IPS-NIHi7 (cell line): ENCODE results near the gene SLC2A6.
A peak's percentile ranks its signal among the peaks of the same experiment; 100 is the strongest.

ENCODE experiments used
- DNase-seq: peaks from one replicate; pipeline ENCODE4 v3.0.0; 2012; ENCODE audit warnings: mixed read lengths; ENCODE audit errors: extremely low spot score

The SLC2A6 gene

GRCh38 chr9:133478851-133479711 lies at the start of gene SLC2A6:
Gene SLC2A6, minus strand, starts transcription at chr9:133479099. Its CDS starts 40 bp downstream, at chr9:133479059.
- peak; percentile 99 for DNase-seq

GRCh38 chr9:133528001-133528875 lies 49.3 kb upstream of the SLC2A6 start:
- no peak for DNase-seq

GRCh38 chr9:133527444-133527920 lies 48.6 kb upstream of the SLC2A6 start:
- no peak for DNase-seq

GRCh38 chr9:133526721-133527321 lies 47.9 kb upstream of the SLC2A6 start:
- peak; percentile 60 for DNase-seq

GRCh38 chr9:133525677-133526076 lies 46.8 kb upstream of the SLC2A6 start:
- no peak for DNase-seq

- DNase-seq, result no peak
Observed at GRCh38 chr9:133524679-133525228, 45.9 kb upstream of the SLC2A6 start, which contains the start of gene MYMK. Gene MYMK, minus strand, starts transcription at chr9:133524959. Its CDS starts 115 bp downstream, at chr9:133524844.

- no peak for DNase-seq
Observed at GRCh38 chr9:133524146-133524545, 45.2 kb upstream of the SLC2A6 start.

- DNase-seq, result no peak
Observed at GRCh38 chr9:133523106-133523505, 44.2 kb upstream of the SLC2A6 start.

- DNase-seq, result no peak
Observed at GRCh38 chr9:133522073-133522910, 43.4 kb upstream of the SLC2A6 start.

GRCh38 chr9:133521122-133522072 lies 42.5 kb upstream of the SLC2A6 start:
- no peak for DNase-seq

- DNase-seq, result no peak
Observed at GRCh38 chr9:133520121-133520835, 41.4 kb upstream of the SLC2A6 start.

GRCh38 chr9:133519693-133520092 lies 40.8 kb upstream of the SLC2A6 start:
- DNase-seq, result no peak

GRCh38 chr9:133518706-133519449 lies 40.0 kb upstream of the SLC2A6 start:
- no peak for DNase-seq

GRCh38 chr9:133518200-133518599 lies 39.3 kb upstream of the SLC2A6 start:
- DNase-seq, result no peak

GRCh38 chr9:133517711-133518110 lies 38.8 kb upstream of the SLC2A6 start:
- no peak for DNase-seq

GRCh38 chr9:133516961-133517350 lies 38.1 kb upstream of the SLC2A6 start:
- no peak for DNase-seq

GRCh38 chr9:133516256-133516960 lies 37.5 kb upstream of the SLC2A6 start:
- DNase-seq, result no peak
